Measurements from ENCODE around the gene DPP6. TPM values are rescaled to one million over a fixed set of nuclear protein-coding genes. Genes with fewer than 3 reads are reported as not detected.

DPP6 gene
- total RNA-seq, 2 experiments from 2014 or later: not detected

DNA sequence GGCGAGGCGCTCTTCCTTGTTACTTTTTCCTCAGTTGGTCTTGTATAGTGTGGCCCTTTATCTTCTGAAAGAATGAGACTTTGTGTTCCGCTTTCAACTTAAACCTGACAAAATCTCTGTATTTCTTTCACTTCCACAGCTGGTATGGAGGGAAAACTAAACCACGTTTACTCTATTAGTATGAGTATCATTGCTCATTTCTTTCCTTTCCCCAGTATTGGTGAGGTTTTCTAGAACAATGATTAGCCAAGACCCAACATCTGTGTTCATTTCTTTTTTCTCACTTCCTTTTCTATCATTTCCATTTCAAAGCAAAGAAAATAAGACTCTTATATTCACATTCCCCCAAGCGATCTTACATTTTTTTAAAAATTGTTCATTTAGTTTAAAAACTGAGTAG lies 785.4 kb downstream of the DPP6 start:
- POLR2A ChIA-PET: no interaction called here
- TF ChIP-seq, protein P1, sequence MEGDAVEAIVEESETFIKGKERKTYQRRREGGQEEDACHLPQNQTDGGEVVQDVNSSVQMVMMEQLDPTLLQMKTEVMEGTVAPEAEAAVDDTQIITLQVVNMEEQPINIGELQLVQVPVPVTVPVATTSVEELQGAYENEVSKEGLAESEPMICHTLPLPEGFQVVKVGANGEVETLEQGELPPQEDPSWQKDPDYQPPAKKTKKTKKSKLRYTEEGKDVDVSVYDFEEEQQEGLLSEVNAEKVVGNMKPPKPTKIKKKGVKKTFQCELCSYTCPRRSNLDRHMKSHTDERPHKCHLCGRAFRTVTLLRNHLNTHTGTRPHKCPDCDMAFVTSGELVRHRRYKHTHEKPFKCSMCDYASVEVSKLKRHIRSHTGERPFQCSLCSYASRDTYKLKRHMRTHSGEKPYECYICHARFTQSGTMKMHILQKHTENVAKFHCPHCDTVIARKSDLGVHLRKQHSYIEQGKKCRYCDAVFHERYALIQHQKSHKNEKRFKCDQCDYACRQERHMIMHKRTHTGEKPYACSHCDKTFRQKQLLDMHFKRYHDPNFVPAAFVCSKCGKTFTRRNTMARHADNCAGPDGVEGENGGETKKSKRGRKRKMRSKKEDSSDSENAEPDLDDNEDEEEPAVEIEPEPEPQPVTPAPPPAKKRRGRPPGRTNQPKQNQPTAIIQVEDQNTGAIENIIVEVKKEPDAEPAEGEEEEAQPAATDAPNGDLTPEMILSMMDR (IDR thresholded peaks at IDR 0.05): no peak
- Histone ChIP-seq H3K4me3 (ENCODE audit: low read length) (no peak overlapping the region), H3K27ac (ENCODE audit: low read depth in 1 of 2, low read length in 2 of 2) (no peak overlapping the region), H3K36me3 (ENCODE audit: insufficient read depth, low read length) (no peaks in the 10 kb centered on the region), H3K4me1 (ENCODE audit: insufficient read depth, low read length) (no peaks in the 10 kb centered on the region), H3K27me3 (ENCODE audit: control insufficient read depth in 1 of 2, insufficient read depth in 2 of 2, low read length in 2 of 2) (peaks cover 0 to 3% of the 10 kb centered on the region in 2 experiments), H3K9me3 (ENCODE audit: control insufficient read depth in 1 of 2, insufficient read depth in 1 of 2, low read length in 2 of 2) (peaks cover 0 to 9% of the 10 kb centered on the region in 2 experiments)
- CTCF ChIA-PET: no interaction called here
- no peak overlapping the region for H3K4me3 Mint-ChIP-seq
- H3K4me1 Mint-ChIP-seq (ENCODE audit: low read depth): no peaks in the 10 kb centered on the region
- peaks cover 22% of the 10 kb centered on the region for H3K27me3 Mint-ChIP-seq
- H3K9me3 Mint-ChIP-seq: no peaks in the 10 kb centered on the region
- H3K36me3 Mint-ChIP-seq (ENCODE audit: low read depth): no peaks in the 10 kb centered on the region
- no peak overlapping the region for H3K27ac Mint-ChIP-seq
- intact Hi-C loops (cut with DNase I, micrococcal nuclease): no loop called here
- DNase-seq: no peak
- no peak for ATAC-seq (ENCODE audit: poor library complexity)

DNA sequence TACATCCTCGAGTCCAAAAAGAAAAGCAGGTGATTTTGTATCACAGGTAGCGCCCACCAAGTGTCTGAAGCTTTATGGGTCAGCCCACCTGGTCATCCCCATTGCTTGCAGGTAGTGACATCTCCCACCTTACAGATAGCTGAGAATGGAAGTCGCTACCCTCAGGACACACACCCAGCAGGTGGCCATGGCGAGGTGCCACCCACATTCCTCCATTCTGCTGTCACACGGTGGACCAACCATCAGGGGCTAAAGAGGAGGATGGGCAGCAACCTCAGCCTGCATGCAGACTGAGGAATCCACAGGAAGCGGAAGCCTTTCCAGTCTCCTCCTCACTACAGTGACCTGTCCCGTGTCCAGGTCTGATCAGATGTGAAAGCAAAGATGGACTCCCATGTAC lies 787.9 kb downstream of the DPP6 start:
- H3K27ac Mint-ChIP-seq: no peak overlapping the region
- H3K9me3 Mint-ChIP-seq: no peaks in the 10 kb centered on the region
- no peak overlapping the region for H3K4me3 Mint-ChIP-seq
- Histone ChIP-seq H3K36me3 (ENCODE audit: insufficient read depth, low read length) (no peaks in the 10 kb centered on the region), H3K4me3 (ENCODE audit: low read length) (no peak overlapping the region), H3K27ac (ENCODE audit: low read depth in 1 of 2, low read length in 2 of 2) (no peak overlapping the region), H3K27me3 (ENCODE audit: control insufficient read depth in 1 of 2, insufficient read depth in 2 of 2, low read length in 2 of 2) (peaks cover 0 to 16% of the 10 kb centered on the region in 2 experiments), H3K4me1 (ENCODE audit: insufficient read depth, low read length) (no peaks in the 10 kb centered on the region), H3K9me3 (ENCODE audit: control insufficient read depth in 1 of 2, insufficient read depth in 1 of 2, low read length in 2 of 2) (peaks cover 0 to 9% of the 10 kb centered on the region in 2 experiments)
- ChIA-PET POLR2A (no interaction called here), CTCF (no interaction called here)
- DNase-seq: no peak
- peaks cover 24% of the 10 kb centered on the region for H3K27me3 Mint-ChIP-seq
- intact Hi-C loops (cut with DNase I, micrococcal nuclease): no loop called here
- TF ChIP-seq, protein P1 (IDR thresholded peaks at IDR 0.05): no peak
- H3K36me3 Mint-ChIP-seq (ENCODE audit: low read depth): no peaks in the 10 kb centered on the region
- no peaks in the 10 kb centered on the region for H3K4me1 Mint-ChIP-seq (ENCODE audit: low read depth)
- no peak for ATAC-seq (ENCODE audit: poor library complexity)

DNA sequence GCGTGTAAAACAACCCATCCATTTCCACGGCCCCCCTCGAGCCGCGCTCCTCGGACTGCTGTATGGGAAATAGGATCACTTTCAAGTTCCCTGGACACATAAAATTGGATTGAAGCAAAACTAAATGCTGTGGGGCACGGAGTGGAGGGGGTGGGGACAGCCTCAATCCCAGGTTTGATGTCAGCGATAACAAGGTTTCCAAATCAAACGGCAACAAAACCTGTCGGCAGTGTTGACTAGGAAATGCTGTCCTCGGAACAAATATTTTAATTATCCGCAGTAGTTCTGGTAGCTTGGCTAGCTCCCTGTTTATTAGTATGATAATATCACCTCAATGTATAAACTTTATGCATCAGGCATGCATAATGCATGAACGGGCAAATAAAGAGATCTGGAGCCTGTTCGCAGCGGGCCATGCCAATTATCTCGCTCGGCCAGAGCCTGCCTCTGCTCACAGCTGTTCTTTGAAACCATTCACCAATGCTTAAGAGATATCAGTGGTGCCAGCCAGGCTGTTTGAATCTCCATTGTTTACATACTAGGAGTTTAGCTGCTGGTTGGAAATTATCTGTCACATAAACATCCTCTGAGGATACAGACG lies 789.6 kb downstream of the DPP6 start:
- TF ChIP-seq, protein P1 (IDR thresholded peaks at IDR 0.05): no peak
- DNase-seq (no peak), ATAC-seq (ENCODE audit: poor library complexity) (no peak)
- Mint-ChIP-seq H3K4me1 (ENCODE audit: low read depth) (no peaks in the 10 kb centered on the region), H3K27ac (no peak overlapping the region), H3K27me3 (peaks cover 27% of the 10 kb centered on the region), H3K4me3 (no peak overlapping the region), H3K9me3 (no peaks in the 10 kb centered on the region), H3K36me3 (ENCODE audit: low read depth) (no peaks in the 10 kb centered on the region)
- POLR2A ChIA-PET: no interaction called here
- Histone ChIP-seq H3K4me3 (ENCODE audit: low read length) (no peak overlapping the region), H3K4me1 (ENCODE audit: insufficient read depth, low read length) (no peaks in the 10 kb centered on the region), H3K36me3 (ENCODE audit: insufficient read depth, low read length) (no peaks in the 10 kb centered on the region), H3K27ac (ENCODE audit: low read depth in 1 of 2, low read length in 2 of 2) (no peak overlapping the region), H3K27me3 (ENCODE audit: control insufficient read depth in 1 of 2, insufficient read depth in 2 of 2, low read length in 2 of 2) (peaks cover 0 to 16% of the 10 kb centered on the region in 2 experiments), H3K9me3 (ENCODE audit: control insufficient read depth in 1 of 2, insufficient read depth in 1 of 2, low read length in 2 of 2) (peaks cover 0 to 9% of the 10 kb centered on the region in 2 experiments)
- intact Hi-C loops (cut with DNase I, micrococcal nuclease): no loop called here
- CTCF ChIA-PET: no interaction called here

Measured in CD4-positive, alpha-beta T cell (primary cell).